Measurements from ENCODE around the gene LSM2.
"Not testable (repeated sequence)": the region's sequence is repeated elsewhere in the genome, so short reads cannot be mapped to it uniquely, and the experiment has no call there.

Gene LSM2

GRCh38 chr6:31806470-31807272 is at the start of gene LSM2:
LSM2 (minus strand) TSS chr6:31806966; CDS start chr6:31806757, 209 bp downstream.
- DNase-seq, result peak; percentile 98

DNA sequence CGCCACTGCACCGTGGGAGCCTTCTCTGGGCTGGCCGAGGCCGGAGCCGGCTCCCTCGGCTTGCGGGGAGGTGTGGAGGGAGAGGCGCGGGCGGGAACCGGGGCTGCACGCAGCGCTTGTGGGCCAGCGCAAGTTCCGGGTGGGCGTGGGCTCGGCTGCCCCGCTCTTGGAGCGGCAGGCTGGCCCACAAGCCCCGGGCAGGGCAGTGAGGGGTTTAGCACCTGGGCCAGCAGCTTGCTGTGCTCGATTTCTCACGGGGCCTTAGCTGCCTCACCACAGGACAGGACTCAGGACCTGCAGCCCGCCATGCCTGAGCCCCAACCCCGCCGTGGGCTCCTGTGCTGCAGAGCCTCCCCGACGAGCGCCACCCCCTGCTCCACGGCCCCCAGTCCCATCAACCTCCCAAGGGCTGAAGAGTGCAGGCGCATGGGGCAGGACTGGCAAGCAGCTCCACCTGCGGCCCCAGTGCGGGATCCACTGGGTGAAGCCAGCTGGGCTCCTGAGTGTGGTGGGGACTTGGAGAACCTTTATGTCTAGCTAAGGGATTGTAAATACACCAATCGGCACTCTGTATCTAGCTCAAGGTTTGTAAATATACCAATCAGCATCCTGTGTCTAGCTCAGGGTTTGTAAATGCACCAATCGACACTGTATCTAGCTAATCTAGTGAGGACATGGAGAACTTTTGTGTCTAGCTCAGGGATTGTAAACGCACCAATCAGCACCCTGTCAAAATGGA is 45.4 kb upstream of the LSM2 start:
- DNase-seq, result not testable (repeated sequence)

DNA sequence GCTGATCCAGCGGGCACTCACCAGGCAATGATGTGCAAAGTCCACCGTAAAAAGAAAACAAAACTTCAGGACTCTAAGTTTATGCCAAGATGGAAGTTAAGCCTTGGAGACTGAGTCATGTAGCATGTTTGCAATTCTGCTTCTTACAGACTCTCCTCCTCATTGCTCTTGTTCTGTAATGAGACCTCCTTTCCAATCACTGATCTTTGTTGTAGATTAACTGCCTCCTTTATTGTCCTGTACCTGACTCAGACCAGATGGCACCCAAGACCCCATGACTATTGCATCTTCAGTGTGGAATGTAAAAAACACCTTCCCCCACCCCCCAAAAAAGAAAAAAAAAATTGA is 44.7 kb upstream of the LSM2 start:
- no peak for DNase-seq

- DNase-seq, result no peak
Measured at GRCh38 chr6:31850765-31851484, 44.2 kb upstream of the LSM2 start.

DNA sequence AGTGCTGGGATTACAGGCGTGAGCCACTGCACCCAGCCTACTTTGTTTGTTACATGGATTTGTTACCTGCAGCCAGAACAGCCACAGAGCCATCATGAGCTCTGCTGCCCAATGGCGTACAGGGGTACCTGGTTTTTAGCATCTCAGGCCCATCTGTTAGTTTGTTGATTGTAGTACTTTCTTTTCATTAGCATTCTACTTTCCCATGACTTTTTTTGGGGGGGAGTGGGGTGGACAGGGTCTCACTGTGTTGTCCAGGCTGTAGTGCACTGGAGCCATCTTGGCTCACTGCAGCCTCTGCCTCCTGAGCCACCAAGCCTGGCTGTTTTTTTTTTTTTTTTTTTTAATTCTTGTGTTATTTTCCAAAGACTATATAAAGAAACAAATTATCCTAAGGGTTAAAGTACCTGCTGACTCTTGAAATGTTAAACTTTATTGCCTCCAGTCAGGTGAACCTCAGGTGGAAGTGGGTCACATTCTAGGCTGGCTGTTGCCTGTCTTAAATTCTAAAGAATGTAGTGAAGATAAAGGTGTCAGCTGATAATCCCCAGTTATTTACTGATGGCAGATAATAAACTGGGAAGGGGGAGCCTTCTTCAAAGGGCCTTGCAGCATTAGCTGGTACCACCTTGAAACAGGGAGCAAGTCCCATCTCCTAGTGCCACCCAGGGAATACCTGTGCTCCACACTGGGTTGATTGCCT is 40.7 kb upstream of the LSM2 start:
- no peak for DNase-seq

DNA sequence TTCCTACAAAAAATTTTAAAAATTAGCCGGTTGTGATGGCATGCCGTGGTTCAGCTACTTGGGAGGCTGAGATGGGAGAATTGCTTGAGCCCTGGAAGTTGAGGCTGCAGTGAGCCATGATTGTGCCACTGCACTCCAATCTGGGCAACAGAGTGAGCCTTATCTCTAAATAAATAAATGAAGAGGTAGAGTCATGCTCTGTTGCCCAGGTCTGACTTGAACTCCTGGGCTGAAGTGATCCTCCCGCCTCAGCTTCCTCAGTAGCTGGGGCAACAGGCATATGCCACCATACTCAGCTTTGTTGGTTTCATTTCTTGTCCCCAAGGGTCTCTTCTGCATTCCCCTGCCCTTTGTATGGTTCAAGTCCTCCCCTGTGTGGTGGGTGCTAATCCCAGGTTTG is 37.7 kb upstream of the LSM2 start:
- DNase-seq, result no peak

GRCh38 chr6:31842053-31842452 is 35.3 kb upstream of the LSM2 start:
- no peak for DNase-seq

- not testable (repeated sequence) for DNase-seq
Measured at GRCh38 chr6:31839779-31840126, 33.0 kb upstream of the LSM2 start.

GRCh38 chr6:31838968-31839367 is 32.2 kb upstream of the LSM2 start:
- no peak for DNase-seq

- not testable (repeated sequence) for DNase-seq
Measured at GRCh38 chr6:31838114-31838553, 31.4 kb upstream of the LSM2 start.

DNA sequence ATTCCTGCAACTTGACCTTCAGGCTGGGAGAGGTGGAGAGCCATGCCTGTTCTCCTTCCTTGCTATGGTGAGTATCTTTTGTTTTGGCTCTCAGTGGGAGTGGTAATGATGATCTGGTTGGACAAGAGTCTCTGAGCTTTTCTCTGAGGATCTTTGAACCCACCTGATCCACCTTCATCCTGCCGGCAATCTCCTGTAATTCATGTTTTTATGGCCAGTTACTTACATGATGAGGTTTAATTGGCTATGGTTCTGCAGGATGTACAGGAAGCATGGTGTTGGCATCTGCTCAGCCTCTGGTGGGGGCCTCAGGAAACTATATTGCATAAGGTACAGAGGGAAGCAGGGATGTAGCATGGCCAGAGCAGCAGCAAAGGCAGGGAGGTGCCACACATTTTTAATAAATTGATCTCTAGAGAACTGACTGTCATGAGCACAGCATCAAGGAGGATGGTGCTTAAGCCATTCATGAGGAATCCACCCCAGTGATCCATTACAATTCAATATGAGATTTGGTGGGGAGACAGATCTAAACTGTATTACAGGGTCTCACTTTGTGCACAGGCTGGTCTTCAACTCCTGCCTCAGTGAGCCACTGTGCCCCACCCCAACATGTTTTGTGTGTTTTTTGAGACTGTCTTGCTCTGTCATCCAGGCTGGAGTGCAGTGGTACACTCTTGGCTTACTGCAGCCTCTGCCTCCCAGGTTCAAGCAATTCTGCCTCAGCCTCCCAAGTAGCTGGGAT is 30.8 kb upstream of the LSM2 start:
- DNase-seq, result no peak

DNA sequence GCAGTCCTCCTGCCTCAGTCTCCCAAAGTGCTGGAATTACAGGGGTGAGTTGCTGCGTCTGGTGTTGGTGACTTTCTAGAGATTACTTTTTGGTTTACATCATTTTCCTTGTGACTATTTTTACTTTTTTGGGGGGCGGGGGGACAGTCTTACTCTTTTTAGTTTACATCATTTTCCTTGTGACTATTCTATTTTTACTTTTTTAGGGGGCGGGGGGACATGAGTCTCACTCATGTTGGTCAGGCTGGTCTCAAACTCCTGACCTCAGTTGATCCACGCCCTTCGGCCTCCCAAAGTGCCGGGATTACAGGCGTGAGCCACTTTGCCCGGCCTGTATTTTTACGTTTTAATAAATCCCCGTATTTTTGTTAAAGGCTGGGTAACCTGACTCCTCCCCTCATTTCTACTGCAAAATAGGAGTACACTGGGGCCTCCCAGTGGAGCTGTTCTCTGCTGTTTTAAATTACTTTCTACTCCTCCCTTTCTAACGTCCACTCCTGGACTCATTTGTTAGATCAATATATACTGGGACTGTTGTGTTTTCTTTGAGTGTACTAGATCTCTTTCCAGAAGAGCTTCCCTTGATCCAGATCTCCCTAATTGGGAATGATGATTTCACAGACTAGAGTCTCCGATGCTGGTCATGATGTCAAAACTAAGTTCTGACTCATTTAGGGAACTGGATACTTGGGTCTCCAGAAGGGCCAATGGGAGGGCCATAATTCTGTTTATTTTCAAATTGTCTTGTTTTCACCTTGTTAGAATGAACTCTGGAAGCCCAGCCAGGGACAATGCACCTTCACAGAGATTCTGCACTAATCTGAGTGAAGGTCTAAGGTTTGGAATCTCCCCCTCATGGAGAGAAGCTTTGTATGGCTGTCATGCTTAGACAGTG is 30.0 kb upstream of the LSM2 start:
- DNase-seq, result no peak

GRCh38 chr6:31836047-31836473 is 29.3 kb upstream of the LSM2 start:
- DNase-seq, result no peak

GRCh38 chr6:31834367-31835250 is 27.8 kb upstream of the LSM2 start:
- DNase-seq, result peak; percentile 85

DNA sequence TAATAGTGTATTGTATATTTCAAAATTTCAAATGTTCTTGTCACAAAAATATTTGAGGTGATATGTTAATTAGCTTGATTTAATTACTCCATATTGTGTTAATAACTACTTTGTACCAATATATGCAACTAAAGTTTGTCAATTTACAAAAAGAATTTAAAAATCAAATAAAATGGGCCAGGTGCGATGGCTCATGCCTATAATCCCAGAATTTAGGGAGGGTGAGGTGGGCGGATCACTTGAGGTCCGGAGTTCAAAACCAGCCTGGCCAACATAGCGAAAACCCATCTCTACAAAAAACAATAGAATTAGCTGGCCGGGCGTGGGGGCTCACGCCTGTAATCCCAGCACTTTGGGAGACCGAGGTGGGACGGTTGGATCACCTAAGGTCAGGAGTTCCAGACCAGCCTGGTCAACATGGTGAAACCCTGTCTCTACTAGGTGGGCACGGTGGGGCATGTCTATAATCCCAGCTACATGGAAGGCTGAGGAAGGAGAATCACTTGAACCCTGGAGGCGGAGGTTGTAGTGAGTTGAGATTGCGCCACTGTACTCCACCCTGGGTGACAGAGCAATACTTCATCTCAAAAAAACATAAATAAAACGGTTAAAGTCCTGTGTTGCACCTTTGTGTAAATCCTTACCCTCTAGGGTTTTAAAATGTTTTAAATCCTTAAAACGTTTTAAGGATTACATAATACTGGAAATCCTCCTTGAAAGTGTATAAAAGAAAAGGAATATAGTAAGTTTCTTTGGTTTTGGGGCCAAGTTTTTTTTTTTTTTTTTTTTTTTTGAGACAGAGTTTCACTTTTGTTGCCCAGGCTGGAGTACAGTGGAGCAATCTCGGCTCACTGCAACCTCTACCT is 24.8 kb upstream of the LSM2 start:
- no peak for DNase-seq

GRCh38 chr6:31830886-31831335 is 24.1 kb upstream of the LSM2 start:
- no peak for DNase-seq

DNA sequence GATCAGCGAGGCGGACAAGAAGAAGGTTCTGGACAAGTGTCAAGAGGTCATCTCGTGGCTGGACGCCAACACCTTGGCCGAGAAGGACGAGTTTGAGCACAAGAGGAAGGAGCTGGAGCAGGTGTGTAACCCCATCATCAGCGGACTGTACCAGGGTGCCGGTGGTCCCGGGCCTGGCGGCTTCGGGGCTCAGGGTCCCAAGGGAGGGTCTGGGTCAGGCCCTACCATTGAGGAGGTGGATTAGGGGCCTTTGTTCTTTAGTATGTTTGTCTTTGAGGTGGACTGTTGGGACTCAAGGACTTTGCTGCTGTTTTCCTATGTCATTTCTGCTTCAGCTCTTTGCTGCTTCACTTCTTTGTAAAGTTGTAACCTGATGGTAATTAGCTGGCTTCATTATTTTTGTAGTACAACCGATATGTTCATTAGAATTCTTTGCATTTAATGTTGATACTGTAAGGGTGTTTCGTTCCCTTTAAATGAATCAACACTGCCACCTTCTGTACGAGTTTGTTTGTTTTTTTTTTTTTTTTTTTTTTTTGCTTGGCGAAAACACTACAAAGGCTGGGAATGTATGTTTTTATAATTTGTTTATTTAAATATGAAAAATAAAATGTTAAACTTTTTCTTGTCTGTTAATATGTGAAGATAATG is 23.0 kb upstream of the LSM2 start:
- DNase-seq, result peak; percentile 63

DNA sequence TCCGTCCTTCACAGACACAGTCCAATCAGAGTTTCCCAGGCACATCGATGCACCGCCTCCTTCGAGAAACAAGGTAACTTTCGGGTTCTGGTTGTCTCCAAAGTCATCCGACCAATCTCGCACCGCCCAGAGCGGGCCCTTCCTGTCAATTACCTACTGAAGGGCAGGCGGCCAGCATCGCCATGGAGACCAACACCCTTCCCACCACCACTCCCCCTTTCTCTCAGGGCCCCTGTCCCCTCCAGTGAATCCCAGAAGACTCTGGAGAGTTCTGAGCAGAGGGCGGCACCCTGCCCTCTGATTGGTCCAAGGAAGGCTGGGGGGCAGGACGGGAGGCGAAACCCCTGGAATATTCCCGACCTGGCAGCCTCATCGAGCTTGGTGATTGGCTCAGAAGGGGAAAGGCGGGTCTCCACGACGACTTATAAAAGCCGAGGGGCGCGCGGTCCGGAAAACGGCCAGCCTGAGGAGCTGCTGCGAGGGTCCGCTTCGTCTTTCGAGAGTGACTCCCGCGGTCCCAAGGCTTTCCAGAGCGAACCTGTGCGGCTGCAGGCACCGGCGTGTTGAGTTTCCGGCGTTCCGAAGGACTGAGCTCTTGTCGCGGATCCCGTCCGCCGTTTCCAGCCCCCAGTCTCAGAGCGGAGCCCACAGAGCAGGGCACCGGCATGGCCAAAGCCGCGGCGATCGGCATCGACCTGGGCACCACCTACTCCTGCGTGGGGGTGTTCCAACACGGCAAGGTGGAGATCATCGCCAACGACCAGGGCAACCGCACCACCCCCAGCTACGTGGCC is 20.7 kb upstream of the LSM2 start, which contains the start of gene HSPA1B:
Gene HSPA1B (plus strand): TSS at position 453 of the 794 bp plus-strand sequence. CDS start 213 bp downstream, at position 666.
- DNase-seq, result peak; percentile 94

Data from CD4-positive, alpha-beta T cell treated with Interleukin-12 subunit alpha and Interleukin-12 subunit beta, for 1 hour (primary cell).